Measurements from ENCODE around the gene PHF21B.
"Not testable (repeated sequence)": the region's sequence is repeated elsewhere in the genome, so short reads cannot be mapped to it uniquely, and the experiment has no call there.

Gene PHF21B

DNA sequence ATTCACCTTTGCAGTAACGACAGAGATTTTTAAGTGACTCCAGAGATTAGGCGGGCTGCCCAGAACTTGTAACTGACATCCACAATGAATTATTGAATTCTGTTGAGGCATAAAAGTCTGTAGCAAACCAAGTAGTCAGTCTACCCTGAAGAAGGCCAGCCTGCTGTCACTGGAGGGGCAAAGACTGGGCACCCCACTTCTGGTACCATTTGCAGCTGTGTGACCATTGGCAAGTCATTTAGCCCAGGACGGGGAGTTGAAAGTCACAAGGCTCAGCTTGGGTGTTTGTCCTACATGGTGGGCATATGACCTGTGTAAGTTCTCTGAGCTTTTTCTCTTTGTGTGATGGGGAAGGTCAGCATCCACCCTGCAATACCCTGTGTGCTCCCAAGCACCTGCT, 138.0 kb downstream of the PHF21B start:
- no peak for DNase-seq (ENCODE audit: low read depth)

GRCh38 chr22:44870021-44870420, 139.8 kb downstream of the PHF21B start:
- DNase-seq (ENCODE audit: low read depth), result no peak

DNA sequence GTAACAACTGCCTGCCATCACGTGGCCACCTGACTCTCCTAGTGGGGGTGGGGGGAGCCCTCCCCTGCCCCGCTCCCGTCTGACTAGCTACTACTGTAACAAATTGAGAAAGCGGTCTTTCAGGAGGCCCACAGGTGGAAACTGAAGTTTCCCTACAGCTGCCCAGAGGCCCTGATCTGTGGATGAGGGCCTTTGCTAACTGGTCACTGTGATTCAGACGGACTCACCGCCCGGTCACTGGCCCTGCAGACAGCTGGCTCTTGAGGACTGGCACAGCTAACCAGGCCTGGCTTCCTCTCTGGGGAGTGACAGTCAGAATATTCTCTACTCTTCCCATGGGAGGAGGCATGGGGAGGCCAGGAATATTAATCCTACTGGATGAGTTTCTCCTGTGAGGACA, 140.6 kb downstream of the PHF21B start:
- DNase-seq (ENCODE audit: low read depth), result no peak

- no peak for DNase-seq (ENCODE audit: low read depth)
These were observed 144.4 kb downstream of the PHF21B start for GRCh38 chr22:44865193-44866057.

DNA sequence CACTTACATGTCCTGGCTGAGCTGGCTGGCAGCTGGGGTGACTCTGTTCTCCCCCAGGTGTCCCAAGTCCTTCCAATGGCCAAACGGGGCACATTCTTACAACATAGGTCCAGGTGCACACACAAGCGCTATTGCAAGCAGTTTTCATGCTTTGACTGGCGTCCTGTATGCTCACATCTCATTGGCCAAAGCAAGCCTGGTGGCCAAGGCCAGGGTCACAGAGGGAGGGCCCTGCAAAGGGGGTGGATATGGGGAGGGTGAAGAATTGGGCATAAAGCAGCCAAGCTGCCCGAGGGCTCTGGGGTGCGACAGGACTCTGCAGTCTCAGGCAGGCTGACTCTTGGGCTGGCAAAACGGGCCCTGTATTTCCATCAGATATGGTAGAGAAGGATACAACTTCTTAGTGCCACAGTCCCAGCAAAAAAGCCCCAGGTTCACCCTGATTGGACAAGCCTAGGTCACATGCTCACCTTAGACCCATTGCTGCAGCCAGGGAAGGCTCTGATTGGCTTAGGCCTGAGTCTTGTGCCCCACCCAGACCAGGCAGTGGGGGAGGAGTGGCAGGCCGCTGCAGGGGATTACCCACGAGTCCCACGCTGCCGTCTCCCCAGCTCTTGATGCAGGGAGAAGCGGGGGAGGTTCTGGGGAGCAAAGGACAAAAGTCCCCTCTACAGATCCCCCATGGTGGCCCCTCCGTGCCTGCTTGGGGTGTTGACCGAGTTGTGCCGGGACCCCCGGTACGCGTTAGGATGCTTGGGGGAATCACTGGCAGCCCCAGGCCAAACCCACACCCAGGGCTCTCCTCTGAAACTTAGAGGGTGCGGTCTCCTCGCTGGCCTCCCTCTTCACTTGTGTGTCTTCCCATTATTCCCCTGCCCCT, 146.6 kb downstream of the PHF21B start:
- DNase-seq (ENCODE audit: low read depth), result no peak

GRCh38 chr22:44862281-44862680, 147.5 kb downstream of the PHF21B start:
- DNase-seq (ENCODE audit: low read depth), result no peak

GRCh38 chr22:44861245-44861644, 148.6 kb downstream of the PHF21B start:
- no peak for DNase-seq (ENCODE audit: low read depth)

DNA sequence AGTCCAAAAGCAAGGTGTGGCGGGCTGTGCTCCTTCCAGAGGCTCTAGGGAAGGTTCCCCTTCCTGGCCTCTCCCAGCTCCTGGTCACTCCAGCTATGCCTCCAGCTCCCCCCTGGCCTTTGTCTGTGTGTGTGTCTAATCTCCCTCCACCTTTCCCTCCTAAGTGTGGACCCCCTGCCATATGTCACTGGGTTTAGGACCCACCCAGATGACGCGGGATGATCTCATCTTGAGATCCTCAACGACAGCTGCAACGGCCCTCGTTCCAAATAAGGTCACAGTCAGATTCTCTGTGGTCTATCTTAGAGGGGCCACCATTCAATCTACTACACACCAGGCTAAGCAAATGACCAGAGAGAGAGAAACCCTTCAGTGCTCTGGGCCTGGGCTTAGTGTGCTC, 149.5 kb downstream of the PHF21B start:
- no peak for DNase-seq (ENCODE audit: low read depth)

DNA sequence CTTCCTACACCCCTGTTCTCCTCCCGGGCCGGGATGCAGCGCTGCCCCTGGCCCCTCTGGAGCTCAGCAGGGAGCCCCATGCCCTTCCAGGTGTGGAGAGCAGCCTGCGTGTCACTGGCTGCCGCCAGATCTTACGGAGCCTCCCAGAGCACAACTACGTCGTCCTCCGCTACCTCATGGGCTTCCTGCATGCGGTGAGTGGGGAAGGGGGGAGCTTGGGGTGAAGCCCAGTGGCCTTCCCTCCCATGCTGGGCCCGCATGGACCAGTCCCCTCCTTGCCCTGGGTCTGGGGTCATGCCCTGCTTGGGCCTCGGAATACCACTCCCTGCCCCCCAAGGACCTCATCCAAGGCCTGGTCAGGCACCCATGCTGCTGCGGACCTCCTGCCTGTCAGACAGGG, 150.2 kb downstream of the PHF21B start:
- no peak for DNase-seq (ENCODE audit: low read depth)

- DNase-seq (ENCODE audit: low read depth), result not testable (repeated sequence)
These were observed 151.0 kb downstream of the PHF21B start for GRCh38 chr22:44858819-44859218.

GRCh38 chr22:44855855-44856254, 153.9 kb downstream of the PHF21B start:
- no peak for DNase-seq (ENCODE audit: low read depth)

DNA sequence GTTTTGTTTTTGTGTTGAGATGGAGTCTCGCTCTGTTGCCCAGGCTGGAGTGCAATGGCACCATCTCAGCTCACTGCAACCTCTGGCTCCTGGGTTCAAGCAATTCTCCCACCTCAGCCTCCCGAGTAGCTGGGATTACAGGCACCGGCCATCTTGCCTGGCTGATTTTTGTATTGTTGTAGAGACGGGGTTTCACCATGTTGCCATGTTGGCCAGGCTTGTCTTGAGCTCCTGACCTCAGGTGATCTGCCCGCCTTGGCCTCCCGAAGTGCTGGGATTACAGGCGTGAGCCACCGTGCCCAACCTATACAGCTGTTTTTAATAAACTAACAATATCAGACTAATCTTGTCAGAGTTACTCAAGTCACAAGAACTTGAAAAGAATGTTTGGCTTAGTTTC, 155.2 kb downstream of the PHF21B start:
- DNase-seq (ENCODE audit: low read depth), result not testable (repeated sequence)

DNA sequence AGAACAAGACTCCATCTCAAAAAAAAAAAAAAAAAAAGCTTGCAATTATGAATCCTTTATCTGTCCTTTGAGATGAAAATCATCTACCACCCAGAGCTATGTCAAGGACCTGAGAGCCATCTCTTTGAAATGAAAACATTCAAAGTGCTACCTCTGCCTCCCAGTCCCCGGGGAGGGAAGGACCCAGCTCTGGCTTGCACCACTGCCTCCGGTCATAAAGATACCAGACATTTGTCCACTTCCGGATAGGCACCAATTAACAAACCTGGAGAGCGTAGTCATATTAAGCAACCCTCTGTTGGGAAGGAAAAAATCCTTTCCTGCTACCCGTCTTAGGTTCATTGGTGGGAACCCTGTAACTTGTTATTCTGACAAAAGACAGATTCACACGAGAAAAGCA, 158.9 kb downstream of the PHF21B start:
- DNase-seq (ENCODE audit: low read depth), result no peak

GRCh38 chr22:44848791-44849420, 160.9 kb downstream of the PHF21B start:
- DNase-seq (ENCODE audit: low read depth), result no peak

- DNase-seq (ENCODE audit: low read depth), result no peak
These were observed 161.5 kb downstream of the PHF21B start for GRCh38 chr22:44848296-44848741.

- DNase-seq (ENCODE audit: low read depth), result no peak
These were observed 161.9 kb downstream of the PHF21B start for GRCh38 chr22:44847892-44848291.

- DNase-seq (ENCODE audit: low read depth), result no peak
These were observed 162.4 kb downstream of the PHF21B start for GRCh38 chr22:44847380-44847779.

GRCh38 chr22:44846726-44847275, 163.0 kb downstream of the PHF21B start:
- no peak for DNase-seq (ENCODE audit: low read depth)

DNA sequence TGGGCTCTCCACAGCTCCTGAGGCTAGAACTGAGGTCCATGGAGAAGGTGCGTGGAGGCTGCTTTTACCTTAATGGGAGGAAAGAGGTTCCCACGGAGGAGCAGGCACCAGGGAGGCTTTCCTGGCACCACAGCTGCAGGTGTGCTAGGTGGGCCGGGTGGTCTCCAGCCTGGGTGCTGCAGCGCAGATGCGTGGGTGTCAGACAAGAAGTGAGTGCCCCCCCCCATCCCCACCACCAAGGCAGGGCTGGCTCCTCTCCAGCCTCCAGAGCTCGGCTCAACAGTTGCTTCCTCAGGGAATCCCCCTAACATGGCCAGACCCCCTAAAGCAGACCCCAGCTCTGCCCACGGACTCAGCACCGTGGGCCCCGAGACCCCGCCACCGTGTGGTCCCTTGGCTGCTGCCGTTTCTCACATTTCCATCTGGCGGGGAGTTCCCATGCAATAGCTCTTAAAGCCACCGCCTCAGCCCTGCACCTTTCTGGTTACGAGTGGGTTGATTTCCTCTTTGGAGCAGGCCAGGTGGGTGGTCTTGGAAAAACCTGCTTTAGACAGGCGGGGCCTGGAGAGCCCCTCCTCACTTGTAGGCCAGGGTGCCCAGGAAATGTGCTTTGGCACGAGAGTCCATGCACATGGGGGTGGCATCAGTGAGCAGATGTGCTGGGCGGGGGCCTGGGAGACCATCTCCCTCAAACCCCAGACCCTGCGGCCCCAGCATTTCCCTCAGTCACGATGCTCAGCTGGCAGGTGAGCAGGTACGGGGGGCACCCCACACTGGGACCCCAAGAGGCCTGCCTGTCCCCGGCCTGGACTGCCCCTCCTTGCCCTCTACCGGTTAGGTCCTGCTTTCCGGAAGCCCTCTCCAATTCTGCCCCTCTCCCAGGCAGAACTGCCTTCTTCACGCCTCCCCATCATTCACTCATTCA, 163.7 kb downstream of the PHF21B start:
- DNase-seq (ENCODE audit: low read depth), result no peak

DNA sequence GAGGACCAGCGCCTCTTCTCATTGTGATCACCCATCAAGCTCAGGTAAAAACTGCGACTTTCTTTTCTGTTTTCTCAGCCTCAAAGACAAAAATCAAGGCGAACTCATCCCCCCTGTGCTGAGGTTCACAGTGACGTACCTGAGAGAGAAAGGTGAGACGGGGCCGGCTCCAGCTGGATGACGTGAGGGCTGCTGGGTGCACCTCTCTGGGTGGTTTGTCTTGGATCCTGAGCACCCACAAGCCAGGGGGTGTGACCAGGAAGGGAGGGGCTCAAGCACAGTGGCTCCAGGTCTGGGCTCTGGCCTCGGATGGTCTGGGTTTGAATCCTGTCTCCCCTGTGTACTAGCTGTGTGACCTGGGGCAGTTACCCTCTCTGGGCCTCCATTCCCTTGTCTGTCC, 164.6 kb downstream of the PHF21B start:
- DNase-seq (ENCODE audit: low read depth), result no peak

- no peak for DNase-seq (ENCODE audit: low read depth)
These were observed 167.4 kb downstream of the PHF21B start for GRCh38 chr22:44842417-44842816.

Measured in stimulated activated CD8-positive, alpha-beta memory T cell treated with anti-CD3 and anti-CD28 coated beads, Interleukin-12 subunit alpha, Interleukin-12 subunit beta, amount 100 ng/mL, for 1 hour (primary cell).